HepG2 (cell line): ENCODE measurements around the gene OR10J4. TPM values are rescaled to one million over a fixed set of nuclear protein-coding genes. Genes with fewer than 3 reads are reported as not detected.
"Not testable (repeated sequence)": the region's sequence is repeated elsewhere in the genome, so short reads cannot be mapped to it uniquely, and the experiment has no call there.

Source experiments
- ATAC-seq: fragments of 200-7000 bp; cut with Tn5 transposase; 3 replicates; pipeline ENCODE4 v1.9.1; 2020; ENCODE audit warnings: mild to moderate bottlenecking, moderate library complexity
- BruUV-seq: library from RNA; stranded (reverse); fragments of 400-500 nt; replicated peaks from 2 replicates; lab custom pipeline; 2021; lab: Mats Ljungman, UMichigan
- CTCF ChIA-PET: fragments of 300-600 bp; formaldehyde crosslinking; extraction: SDS; loops from one replicate; lab custom pipeline; 2021; ENCODE audit warnings: low total read pairs, inconsistent platforms, low intra/inter-chr PET ratio; lab: Yijun Ruan, JAX
- POLR2A ChIA-PET: fragments of 350-600 bp; sonication (Branson Sonifier 250); formaldehyde crosslinking; loops from one replicate; lab custom pipeline; 2020; ENCODE audit warnings: antibody characterized with exemption, inconsistent platforms; lab: Yijun Ruan, JAX
- DNase-seq: peaks from one replicate; pipeline ENCODE4 v3.0.0-alpha.2; 2015; ENCODE audit warnings: low spot score
- FAIRE-seq: peaks from 3 replicates; lab custom pipeline; 2011; peaks lifted over from hg19 to GRCh38; lab: Jason Lieb, UNC
- H2AFZ ChIP-seq: one replicate; pipeline ENCODE4 v1.6.1; 2011; ENCODE audit warnings: low read length, inconsistent platforms
- H3K27ac ChIP-seq: fragments of 300-600 bp; 3 replicates; pipeline ENCODE4 v1.8.0; 2011; ENCODE audit warnings: mixed run types, mild to moderate bottlenecking, mixed read lengths, low read length, inconsistent platforms; ENCODE audit not compliant: insufficient read depth; ENCODE audit errors: extremely low read length
- H3K27me3 ChIP-seq, 2 experiments: fragments of 200-600 bp in 1 of 2; 2 replicates in 1 of 2; 3 replicates in 1 of 2; pipeline versions ENCODE4 v1.6.0 to v1.8.0; 2011; ENCODE audit warnings: low read length in 2 of 2, mild to moderate bottlenecking in 2 of 2, moderate library complexity in 2 of 2, inconsistent platforms in 1 of 2; ENCODE audit not compliant: insufficient read depth in 2 of 2, control insufficient read depth in 1 of 2
- H3K36me3 ChIP-seq, 2 experiments: fragments of 200-600 bp in 1 of 2; replicated peaks in 1 of 2; 2 replicates in 1 of 2; 3 replicates in 1 of 2; pipeline versions ENCODE4 v1.5.1 to v1.8.0; 2011; ENCODE audit warnings: low read length in 2 of 2, inconsistent platforms in 1 of 2; ENCODE audit not compliant: insufficient read depth in 2 of 2, control insufficient read depth in 1 of 2
- H3K4me1 ChIP-seq: 2 replicates; pipeline ENCODE4 v1.5.1; 2012; ENCODE audit warnings: low read length, inconsistent platforms; ENCODE audit not compliant: insufficient read depth
- H3K4me2 ChIP-seq: 2 replicates; pipeline ENCODE4 v1.6.0; 2011; ENCODE audit warnings: low read depth, low read length, inconsistent platforms
- H3K4me3 ChIP-seq, 3 experiments: fragments of 200-600 bp in 1 of 3; sonication (generic), shearing (Covaris generic) in 1 of 3; replicated peaks in 1 of 3; 2 replicates each; pipeline ENCODE4 v1.5.1; 2011 to 2016; ENCODE audit warnings: low read length in 3 of 3, inconsistent platforms in 2 of 3, low read depth in 2 of 3, mild to moderate bottlenecking in 2 of 3, control low read depth in 1 of 3, mixed read lengths in 1 of 3; ENCODE audit not compliant: insufficient read depth in 1 of 3
- H3K79me2 ChIP-seq: one replicate; pipeline ENCODE4 v1.6.1; 2011; ENCODE audit warnings: low read length, inconsistent platforms; ENCODE audit not compliant: insufficient read depth
- H3K9ac ChIP-seq: 2 replicates; pipeline ENCODE4 v1.6.0; 2011; ENCODE audit warnings: mild to moderate bottlenecking, low read depth, low read length, inconsistent platforms; ENCODE audit not compliant: insufficient read depth
- H3K9me3 ChIP-seq: 2 replicates; pipeline ENCODE4 v1.5.1; 2012; ENCODE audit warnings: mild to moderate bottlenecking, low read length
- H4K20me1 ChIP-seq: 2 replicates; pipeline ENCODE4 v1.6.0; 2011; ENCODE audit warnings: inconsistent platforms, mild to moderate bottlenecking, low read length, moderate library complexity; ENCODE audit not compliant: insufficient read depth
- CC2D1A ChIP-seq: sonication (generic); formaldehyde crosslinking; IDR thresholded peaks from 2 replicates; pipeline ENCODE4 v1.8.1; 2023; ENCODE audit warnings: mild to moderate bottlenecking, missing genetic modification reagents
- ELF1 ChIP-seq: sonication (generic); formaldehyde crosslinking; IDR thresholded peaks from 2 replicates; pipeline ENCODE4 v1.4.0; 2020; ENCODE audit warnings: missing genetic modification reagents
- EP300 ChIP-seq, 3 experiments: sonication (generic) in 1 of 3; formaldehyde crosslinking in 1 of 3; IDR thresholded peaks; 2 replicates each; pipeline versions ENCODE4 v1.5.1 to v1.6.1; 2011 to 2020; ENCODE audit warnings: low read depth in 2 of 3, low read length in 2 of 3, borderline replicate concordance in 1 of 3, improper control_type of control experiment in 1 of 3, mild to moderate bottlenecking in 1 of 3, missing genetic modification reagents in 1 of 3, moderate library complexity in 1 of 3
- NFKB2 ChIP-seq: sonication (generic); formaldehyde crosslinking; IDR thresholded peaks from 2 replicates; pipeline ENCODE4 v1.4.0; 2020; ENCODE audit warnings: missing genetic modification reagents, borderline replicate concordance
- ZNF256 ChIP-seq: sonication (generic); formaldehyde crosslinking; conservative IDR thresholded peaks from 2 replicates; pipeline ENCODE4 v1.4.0; 2020; ENCODE audit warnings: missing genetic modification reagents
- ZNF343 ChIP-seq: sonication (generic); formaldehyde crosslinking; IDR thresholded peaks from 2 replicates; pipeline ENCODE4 v1.4.0; 2020; ENCODE audit warnings: mild to moderate bottlenecking, missing genetic modification reagents
- ZNF569 ChIP-seq: sonication (generic); formaldehyde crosslinking; IDR thresholded peaks from 2 replicates; pipeline ENCODE4 v1.5.0; 2020; ENCODE audit warnings: mild to moderate bottlenecking, missing genetic modification reagents, moderate library complexity, borderline replicate concordance
- ZNF614 ChIP-seq: IDR thresholded peaks from 2 replicates; pipeline ENCODE4 v1.6.1; 2018; ENCODE audit warnings: missing biosample characterization, missing genetic modification reagents, inconsistent platforms, borderline replicate concordance
- ZNF660 ChIP-seq: sonication (generic); formaldehyde crosslinking; IDR thresholded peaks from 2 replicates; pipeline ENCODE4 v1.5.1; 2020; ENCODE audit warnings: mild to moderate bottlenecking, low read depth, missing genetic modification reagents, borderline replicate concordance
- ZNF788 ChIP-seq: sonication (generic); formaldehyde crosslinking; IDR thresholded peaks from 2 replicates; pipeline ENCODE4 v1.5.0; 2020; ENCODE audit warnings: mild to moderate bottlenecking, missing genetic modification reagents, borderline replicate concordance
- WGBS: methylation state at CpG from one replicate; pipeline ENCODE4 v1.1.6; 2017; ENCODE audit warnings: low lambda C conversion rate; 5-methylcytosine and 5-hydroxymethylcytosine counted together
- in situ Hi-C: cut with HindIII; loops from 2 replicates; pipeline ENCODE4 v1.10.0; 2017; ENCODE audit warnings: low pct_unique_long_range_greater_than_20kb; ENCODE audit not compliant: extremely low pct_ligation_motif_present
- intact Hi-C: fragments of 100-400 bp; cut with micrococcal nuclease; formaldehyde crosslinking; loops from one replicate; pipeline ENCODE4 v1.10.0; 2022; ENCODE audit not compliant: unreplicated experiment
- polyA plus RNA-seq, 8 experiments: library from polyadenylated mRNA; depleted of rRNA in 3 of 8; stranded (reverse) in 7 of 8; unstranded in 1 of 8; fragments of >200 nt; fragmentation: Illumina TruSeq in 4 of 8; extraction: Trizol in 4 of 8; gene quantifications; 2 replicates each; pipeline versions ENCODE4 v1.2.1 to v1.2.3, GENCODE V29; 2011 to 2016; ENCODE audit warnings: low read depth in 4 of 8, missing spikeins in 1 of 8, mixed read lengths in 1 of 8; ENCODE audit not compliant: insufficient read depth in 1 of 8
- total RNA-seq, 5 experiments: library from RNA; depleted of rRNA; stranded (reverse); fragments of >200 nt; fragmentation: Illumina TruSeq; extraction: Trizol; gene quantifications; 2 replicates each; pipeline ENCODE4 v1.2.3, GENCODE V29; 2016; ENCODE audit warnings: low read depth in 1 of 5
- TF ChIP-seq, protein P1 (sequence below): conservative IDR thresholded peaks from 2 replicates; pipeline ENCODE4 v1.6.1; 2018; ENCODE audit warnings: missing genetic modification reagents
- TF ChIP-seq, protein P2 (sequence below): sonication (generic); formaldehyde crosslinking; IDR thresholded peaks from 2 replicates; pipeline ENCODE4 v1.5.1; 2020; ENCODE audit warnings: mild to moderate bottlenecking, missing genetic modification reagents, moderate library complexity

The OR10J4 gene
- total and polyA plus RNA-seq, 2 of the 13 experiments (the other 11 are each of a cell fraction or from before 2014, with no cell fraction given) = not detected

DNA sequence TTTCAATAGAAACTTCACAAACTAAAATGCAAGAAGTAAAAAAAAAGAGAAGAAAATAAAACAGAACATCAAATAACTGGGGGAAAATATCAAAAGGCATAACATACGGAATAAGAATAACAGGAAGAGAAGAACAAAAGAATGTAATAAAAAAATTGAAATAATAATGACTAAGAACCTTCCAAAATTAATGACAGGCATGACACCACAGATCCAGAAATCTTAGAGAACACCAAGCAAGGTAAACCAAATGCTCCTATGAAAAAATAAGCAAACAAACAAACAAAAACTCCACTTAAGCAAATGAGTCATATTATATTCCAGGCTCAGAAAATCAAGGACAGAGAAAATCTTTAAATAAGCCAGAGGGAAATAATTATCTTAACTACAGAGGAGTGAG, 16.2 kb downstream of the OR10J4 start:
- H4K20me1 ChIP-seq = no peaks in the 10 kb centered on the region
- CTCF ChIA-PET = no interaction called here
- H3K9ac ChIP-seq = no peak overlapping the region
- ATAC-seq (no peak), DNase-seq (no peak), FAIRE-seq (no peak)
- no peak overlapping the region for H3K4me2 ChIP-seq
- no peak overlapping the region for H3K27ac ChIP-seq
- no peaks in the 10 kb centered on the region for H3K4me1 ChIP-seq
- H3K79me2 ChIP-seq = no peaks in the 10 kb centered on the region
- WGBS = 3% methylated on average over 1 of the region's 1 CpG
- in situ Hi-C loops = no loop called here
- H3K27me3 ChIP-seq = no peaks in the 10 kb centered on the region
- no peak overlapping the region for H2AFZ ChIP-seq
- H3K4me3 ChIP-seq = no peak overlapping the region
- peaks cover 68% of the 10 kb centered on the region for H3K9me3 ChIP-seq
- TF ChIP-seq, protein P1, sequence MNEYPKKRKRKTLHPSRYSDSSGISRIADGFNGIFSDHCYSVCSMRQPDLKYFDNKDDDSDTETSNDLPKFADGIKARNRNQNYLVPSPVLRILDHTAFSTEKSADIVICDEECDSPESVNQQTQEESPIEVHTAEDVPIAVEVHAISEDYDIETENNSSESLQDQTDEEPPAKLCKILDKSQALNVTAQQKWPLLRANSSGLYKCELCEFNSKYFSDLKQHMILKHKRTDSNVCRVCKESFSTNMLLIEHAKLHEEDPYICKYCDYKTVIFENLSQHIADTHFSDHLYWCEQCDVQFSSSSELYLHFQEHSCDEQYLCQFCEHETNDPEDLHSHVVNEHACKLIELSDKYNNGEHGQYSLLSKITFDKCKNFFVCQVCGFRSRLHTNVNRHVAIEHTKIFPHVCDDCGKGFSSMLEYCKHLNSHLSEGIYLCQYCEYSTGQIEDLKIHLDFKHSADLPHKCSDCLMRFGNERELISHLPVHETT (CRISPR knock-in tag) = no peak
- TF ChIP-seq ZNF788 (CRISPR knock-in tag) (no peak), ZNF614 (no peak), NFKB2 (CRISPR knock-in tag) (no peak), ELF1 (no peak), ZNF660 (CRISPR knock-in tag) (no peak), ZNF569 (CRISPR knock-in tag) (no peak), EP300 (IDR thresholded peaks at IDR 0.05; ENCODE audit: low read depth in 2 of 2, low read length in 2 of 2) (no peak), EP300 (CRISPR knock-in tag; IDR thresholded peaks at IDR 0.05; ENCODE audit: borderline replicate concordance) (no peak), ZNF343 (CRISPR knock-in tag) (no peak), CC2D1A (no peak), ZNF256 (CRISPR knock-in tag) (no peak)
- TF ChIP-seq, protein P2, sequence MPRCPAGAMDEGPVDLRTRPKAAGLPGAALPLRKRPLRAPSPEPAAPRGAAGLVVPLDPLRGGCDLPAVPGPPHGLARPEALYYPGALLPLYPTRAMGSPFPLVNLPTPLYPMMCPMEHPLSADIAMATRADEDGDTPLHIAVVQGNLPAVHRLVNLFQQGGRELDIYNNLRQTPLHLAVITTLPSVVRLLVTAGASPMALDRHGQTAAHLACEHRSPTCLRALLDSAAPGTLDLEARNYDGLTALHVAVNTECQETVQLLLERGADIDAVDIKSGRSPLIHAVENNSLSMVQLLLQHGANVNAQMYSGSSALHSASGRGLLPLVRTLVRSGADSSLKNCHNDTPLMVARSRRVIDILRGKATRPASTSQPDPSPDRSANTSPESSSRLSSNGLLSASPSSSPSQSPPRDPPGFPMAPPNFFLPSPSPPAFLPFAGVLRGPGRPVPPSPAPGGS (CRISPR knock-in tag) = no peak
- TF ChIP-seq, all 625 proteins: peak for 0
- no peaks in the 10 kb centered on the region for H3K36me3 ChIP-seq
- intact Hi-C loops = no loop called here
- POLR2A ChIA-PET = no interaction called here
- BruUV-seq = no TSS peak

DNA sequence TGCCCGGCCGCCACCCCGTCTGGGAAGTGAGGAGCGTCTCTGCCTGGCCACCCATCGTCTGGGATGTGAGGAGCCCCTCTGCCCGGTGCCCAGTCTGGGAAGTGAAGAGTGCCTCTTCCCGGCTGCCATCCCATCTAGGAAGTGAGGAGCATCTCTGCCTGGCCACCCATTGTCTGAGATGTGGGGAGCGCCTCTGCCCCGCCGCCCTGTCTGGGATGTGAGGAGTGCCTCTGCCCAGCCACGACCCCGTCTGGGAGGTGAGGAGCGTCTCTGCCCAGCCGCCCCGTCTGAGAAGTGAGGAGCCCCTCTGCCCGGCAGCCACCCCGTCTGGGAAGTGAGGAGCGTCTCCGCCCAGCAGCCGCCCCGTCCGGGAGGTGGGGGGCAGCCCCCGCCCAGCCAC, 17.6 kb downstream of the OR10J4 start:
- CTCF ChIA-PET, in situ Hi-C loops, FAIRE-seq: not testable (repeated sequence)

More for the DNA sequence above, 17.6 kb downstream of the OR10J4 start:
- ATAC-seq, H3K9ac ChIP-seq, H3K36me3 ChIP-seq, POLR2A ChIA-PET, DNase-seq, H3K4me1 ChIP-seq, H3K79me2 ChIP-seq, H3K4me2 ChIP-seq, H2AFZ ChIP-seq, H3K27me3 ChIP-seq, intact Hi-C loops, BruUV-seq, H4K20me1 ChIP-seq, H3K4me3 ChIP-seq, H3K27ac ChIP-seq: not testable (repeated sequence)
- H3K9me3 ChIP-seq = peaks cover 56% of the 10 kb centered on the region
- no CpG with 5 or more reads among the region's 23 CpGs for WGBS
